GM23338 (cell line): ENCODE measurements around the gene TANGO6.

Experiments
- CREB1 ChIP-seq: fragments of 250-450 bp; sonication (Bioruptor Pico); IDR thresholded peaks from 2 replicates; pipeline ENCODE4 v1.5.0; 2020; ENCODE audit warnings: low read depth, mild to moderate bottlenecking, moderate library complexity
- CTCF ChIP-seq, 2 experiments: fragments of 200-600 bp in 1 of 2; sonication (generic) in 1 of 2; conservative IDR thresholded peaks; 2 replicates each; pipeline versions ENCODE4 v1.5.1 to v1.6.1; 2016 to 2017; ENCODE audit warnings: antibody characterized with exemption in 2 of 2, low read depth in 2 of 2, mild to moderate bottlenecking in 2 of 2, moderate library complexity in 1 of 2
- ETS1 ChIP-seq: IDR thresholded peaks from 2 replicates; pipeline ENCODE4 v1.6.1; 2016; ENCODE audit warnings: antibody characterized with exemption
- EZH2 ChIP-seq: fragments of 200-600 bp; sonication (generic); IDR thresholded peaks from one replicate; pipeline ENCODE4 v1.8.0; 2017; ENCODE audit warnings: antibody characterized with exemption, mild to moderate bottlenecking, low read depth; ENCODE audit not compliant: unreplicated experiment
- EZH2phosphoT487 ChIP-seq: fragments of 200-600 bp; sonication (generic); IDR thresholded peaks from one replicate; pipeline ENCODE4 v1.8.1; 2018; ENCODE audit warnings: antibody characterized with exemption; ENCODE audit not compliant: unreplicated experiment
- NANOG ChIP-seq: IDR thresholded peaks from 2 replicates; pipeline ENCODE4 v1.6.1; 2016; ENCODE audit warnings: antibody characterized with exemption, borderline replicate concordance
- POLR2AphosphoS5 ChIP-seq: IDR thresholded peaks from 2 replicates; pipeline ENCODE4 v1.6.1; 2016; ENCODE audit warnings: antibody characterized with exemption, low read depth
- REST ChIP-seq: IDR thresholded peaks from one replicate; pipeline ENCODE4 v1.6.1; 2018; ENCODE audit warnings: antibody characterized with exemption; ENCODE audit not compliant: unreplicated experiment

- no peak for TF ChIP-seq CTCF (conservative IDR thresholded peaks at IDR 0.05; ENCODE audit: low read depth in 2 of 2)
- TF ChIP-seq EZH2: no peak
- no peak for TF ChIP-seq POLR2AphosphoS5
- TF ChIP-seq EZH2phosphoT487: no peak
- TF ChIP-seq CREB1: no peak
- TF ChIP-seq ETS1: no peak
- no peak for TF ChIP-seq NANOG
- TF ChIP-seq REST: no peak
These were observed 193.2 kb downstream of the TANGO6 start for GRCh38 chr16:69036399-69037091.
